ENCODE measurements around the gene STUB1.
A peak's percentile ranks its signal among the peaks of the same experiment; 100 is the strongest.
"Not testable (repeated sequence)": the region's sequence is repeated elsewhere in the genome, so short reads cannot be mapped to it uniquely, and the experiment has no call there.

STUB1 gene

GRCh38 chr16:680967-681745 is 946 bp downstream of the STUB1 start:
- peak; percentile 68 for DNase-seq

- no peak for DNase-seq
Observed at GRCh38 chr16:681746-682427, 1.7 kb downstream of the STUB1 start.

GRCh38 chr16:682493-683395 is 2.5 kb downstream of the STUB1 start:
- DNase-seq: no peak

- DNase-seq: peak; percentile 36
Observed at GRCh38 chr16:683396-684070, 3.3 kb downstream of the STUB1 start.

GRCh38 chr16:684071-684794 is 4.0 kb downstream of the STUB1 start, which contains the start of gene JMJD8:
TSS of gene JMJD8 (minus strand) at chr16:684334. CDS start at chr16:684319, 15 bp downstream.
- peak; percentile 98 for DNase-seq

GRCh38 chr16:684961-685696 is 4.9 kb downstream of the STUB1 start:
- no peak for DNase-seq

- peak; percentile 74 for DNase-seq
Observed at GRCh38 chr16:685967-686366, 5.8 kb downstream of the STUB1 start.

GRCh38 chr16:686459-687260 is 6.5 kb downstream of the STUB1 start:
- DNase-seq: no peak

- no peak for DNase-seq
Observed at GRCh38 chr16:687499-687898, 7.3 kb downstream of the STUB1 start.

- no peak for DNase-seq
Observed at GRCh38 chr16:689175-689897, 9.1 kb downstream of the STUB1 start.

- not testable (repeated sequence) for DNase-seq
Observed at GRCh38 chr16:691242-691641, 11.0 kb downstream of the STUB1 start.

- no peak for DNase-seq
Observed at GRCh38 chr16:692356-693108, 12.3 kb downstream of the STUB1 start.

- no peak for DNase-seq
Observed at GRCh38 chr16:693364-693763, 13.2 kb downstream of the STUB1 start.

GRCh38 chr16:693766-694165 is 13.6 kb downstream of the STUB1 start:
- no peak for DNase-seq

- no peak for DNase-seq
Observed at GRCh38 chr16:694187-694862, 14.1 kb downstream of the STUB1 start.

- no peak for DNase-seq
Observed at GRCh38 chr16:694863-695354, 14.7 kb downstream of the STUB1 start.

- peak; percentile 69 for DNase-seq
Observed at GRCh38 chr16:695355-696089, 15.3 kb downstream of the STUB1 start.
